CD4-positive, alpha-beta memory T cell (primary cell): ENCODE data around the gene ITSN2. TPM values are rescaled to one million over a fixed set of nuclear protein-coding genes. Genes with fewer than 3 reads are reported as not detected.

ENCODE experiments used
- CTCF ChIA-PET: fragments of 350-600 bp; sonication (Branson Sonifier 250); formaldehyde crosslinking; loops from one replicate; lab custom pipeline; 2021; ENCODE audit warnings: inconsistent platforms; ENCODE audit not compliant: partially characterized antibody; lab: Charles Lee
- POLR2A ChIA-PET: fragments of 350-600 bp; sonication (Branson Sonifier 250); formaldehyde crosslinking; loops from one replicate; lab custom pipeline; 2021; ENCODE audit not compliant: partially characterized antibody; lab: Charles Lee
- DNase-seq, 5 donors: peaks; one replicate each; pipeline versions ENCODE4 v3.0.0 to v3.0.0-alpha.2; 2020 to 2022; ENCODE audit warnings: mixed read lengths in 1 of 5
- H3K27ac ChIP-seq: one replicate; pipeline ENCODE4 v1.7.0; 2013; ENCODE audit warnings: low read depth, low read length
- H3K27me3 ChIP-seq: 2 replicates; pipeline ENCODE4 v1.7.0; 2013; ENCODE audit warnings: mild to moderate bottlenecking, low read length, moderate library complexity; ENCODE audit not compliant: insufficient read depth
- H3K36me3 ChIP-seq: 2 replicates; pipeline ENCODE4 v1.7.0; 2013; ENCODE audit warnings: mild to moderate bottlenecking, low read length, moderate library complexity; ENCODE audit not compliant: insufficient read depth
- H3K4me1 ChIP-seq: 2 replicates; pipeline ENCODE4 v1.7.0; 2013; ENCODE audit warnings: mild to moderate bottlenecking, low read length, moderate library complexity; ENCODE audit not compliant: insufficient read depth
- H3K4me3 ChIP-seq, 2 donors: one replicate each; pipeline ENCODE4 v1.7.0; 2013; ENCODE audit warnings: low read length in 2 of 2, mild to moderate bottlenecking in 1 of 2
- H3K9me3 ChIP-seq, 2 donors: one replicate each; pipeline ENCODE4 v1.7.0; 2013; ENCODE audit warnings: low read length in 2 of 2, control low read depth in 1 of 2; ENCODE audit not compliant: control insufficient read depth in 1 of 2
- H3K27ac Mint-ChIP-seq, 7 donors: one replicate each; pipeline ENCODE4 v1.8.0; 2020 to 2021; ENCODE audit warnings: mixed read lengths in 7 of 7, mild to moderate bottlenecking in 6 of 7, inconsistent platforms in 3 of 7, moderate library complexity in 3 of 7
- H3K27me3 Mint-ChIP-seq, 2 donors: one replicate each; pipeline ENCODE4 v1.8.0; 2020 to 2021; ENCODE audit warnings: mixed read lengths in 2 of 2
- H3K36me3 Mint-ChIP-seq, 2 donors: one replicate each; pipeline ENCODE4 v1.8.0; 2020 to 2021; ENCODE audit warnings: mixed read lengths in 2 of 2, inconsistent platforms in 1 of 2, mild to moderate bottlenecking in 1 of 2
- H3K4me1 Mint-ChIP-seq, 4 donors: one replicate each; pipeline ENCODE4 v1.8.0; 2020 to 2021; ENCODE audit warnings: mixed read lengths in 4 of 4, mild to moderate bottlenecking in 1 of 4
- H3K4me3 Mint-ChIP-seq, 8 donors: one replicate each; pipeline ENCODE4 v1.8.0; 2020 to 2021; ENCODE audit warnings: mixed read lengths in 8 of 8, mild to moderate bottlenecking in 7 of 8, moderate library complexity in 6 of 8, inconsistent platforms in 3 of 8
- H3K9me3 Mint-ChIP-seq, 8 donors: one replicate each; pipeline ENCODE4 v1.8.0; 2020 to 2021; ENCODE audit warnings: mixed read lengths in 8 of 8, mild to moderate bottlenecking in 5 of 8, inconsistent platforms in 3 of 8, moderate library complexity in 1 of 8
- intact Hi-C: fragments of 100-400 bp; cut with micrococcal nuclease; formaldehyde crosslinking; loops from one replicate; pipeline ENCODE4 v1.15.1; 2023
- polyA plus RNA-seq, 2 donors: library from polyadenylated mRNA; unstranded; fragments of 300-500 nt; fragmentation: Illumina TruSeq; gene quantifications; one replicate each; pipeline ENCODE4 v1.2.3, GENCODE V29; 2021
- total RNA-seq, 2 experiments: library from RNA; stranded (reverse); gene quantifications; one replicate each; pipeline ENCODE4 v1.2.3, GENCODE V29; 2021

ITSN2 gene
- total and polyA plus RNA-seq, 4 experiments from 2014 or later, result 39.8 to 135 (median 102) TPM

DNA sequence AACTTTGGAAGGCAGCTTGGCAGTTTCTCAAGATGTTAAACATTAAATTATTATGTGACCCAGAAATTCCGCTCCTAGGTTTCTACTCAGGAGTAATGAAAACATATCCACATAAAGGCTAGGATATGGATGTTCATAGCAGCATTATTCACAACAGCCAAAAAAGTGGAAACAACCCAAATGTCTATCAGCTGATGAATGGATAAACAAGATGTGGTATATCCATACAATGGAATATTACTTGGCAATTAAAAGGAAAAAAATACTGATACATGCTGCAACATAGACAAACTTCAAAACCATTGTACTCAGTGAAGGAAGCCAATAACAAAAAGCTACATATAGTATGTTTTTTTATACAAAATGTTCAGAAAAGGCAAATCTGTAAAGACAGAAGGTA, 197.8 kb downstream of the ITSN2 start:
- intact Hi-C loops, result no loop called here
- Mint-ChIP-seq H3K36me3 (peaks cover 10 to 30% of the 10 kb centered on the region in 2 donors), H3K27ac (no peak overlapping the region), H3K4me1 (no peaks in the 10 kb centered on the region), H3K4me3 (no peak overlapping the region), H3K27me3 (peaks cover 0 to 2% of the 10 kb centered on the region in 2 donors), H3K9me3 (peaks cover 0 to 8% (median 0%) of the 10 kb centered on the region in 8 donors)
- no peaks in the 10 kb centered on the region for H3K4me1 ChIP-seq
- H3K36me3 ChIP-seq, result no peaks in the 10 kb centered on the region
- H3K27ac ChIP-seq, result no peak overlapping the region
- no peaks in the 10 kb centered on the region for H3K9me3 ChIP-seq
- no peak for DNase-seq
- POLR2A ChIA-PET, result no interaction called here
- CTCF ChIA-PET, result interaction anchor here (0.8 to 4.8 kb wide), 4 partner anchors 11 to 342 kb away, joined by 3 to 26 read pairs (median 3); partner anchors contain the start of gene ATAD2B
- H3K27me3 ChIP-seq, result no peaks in the 10 kb centered on the region
- H3K4me3 ChIP-seq, result no peak overlapping the region

DNA sequence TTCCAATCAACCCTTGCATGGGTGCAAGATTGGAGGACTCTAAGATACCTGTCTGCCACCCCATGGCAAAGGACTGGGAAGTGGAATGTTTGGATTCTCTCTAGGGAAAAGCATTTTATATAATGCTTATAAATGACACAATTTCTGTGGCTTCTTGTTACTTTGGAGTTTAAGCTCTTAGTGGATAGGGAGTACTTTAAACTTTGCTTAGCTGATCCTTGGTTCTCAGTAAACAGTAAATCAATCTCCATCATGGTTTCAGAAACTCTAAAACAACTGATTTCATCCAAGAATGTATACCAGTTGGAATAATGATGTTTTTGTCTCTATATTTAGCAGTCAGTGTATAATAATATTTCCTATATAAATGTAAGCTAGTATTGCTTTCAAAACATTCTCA, 199.6 kb downstream of the ITSN2 start:
- POLR2A ChIA-PET, result no interaction called here
- peaks cover 0 to 8% (median 0%) of the 10 kb centered on the region in 8 donors for H3K9me3 Mint-ChIP-seq
- H3K4me3 ChIP-seq, result no peak overlapping the region

DNA sequence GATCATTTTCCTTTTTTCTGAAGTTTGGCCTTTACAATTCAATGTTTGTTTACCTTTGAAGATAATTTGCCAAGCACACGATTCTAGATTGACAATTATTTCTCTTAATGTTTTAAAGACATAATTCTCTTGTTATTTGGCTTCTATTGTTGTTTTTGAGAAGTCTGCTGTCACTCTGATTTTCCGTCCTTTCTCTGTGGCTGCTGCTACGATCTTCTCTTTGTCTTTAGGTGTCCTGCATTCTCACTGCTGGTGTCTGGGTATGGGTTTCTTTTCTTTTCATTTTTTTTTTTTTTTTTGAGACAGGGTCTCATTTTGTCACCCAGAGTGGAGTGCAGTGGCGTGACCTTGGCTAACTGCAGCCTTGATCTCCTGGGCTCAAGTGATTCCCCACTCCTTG, 200.6 kb downstream of the ITSN2 start:
- Histone ChIP-seq H3K9me3 (no peaks in the 10 kb centered on the region), H3K36me3 (no peaks in the 10 kb centered on the region), H3K27me3 (no peaks in the 10 kb centered on the region), H3K4me1 (no peaks in the 10 kb centered on the region), H3K27ac (no peak overlapping the region), H3K4me3 (no peak overlapping the region)
- ChIA-PET POLR2A (no interaction called here), CTCF (no interaction called here)
- H3K27ac Mint-ChIP-seq, result no peak overlapping the region
- H3K27me3 Mint-ChIP-seq, result peaks cover 0 to 2% of the 10 kb centered on the region in 2 donors
- intact Hi-C loops, result no loop called here
- no peaks in the 10 kb centered on the region for H3K4me1 Mint-ChIP-seq
- H3K4me3 Mint-ChIP-seq, result no peak overlapping the region
- DNase-seq, result no peak
- peaks cover 10 to 36% of the 10 kb centered on the region in 2 donors for H3K36me3 Mint-ChIP-seq
- H3K9me3 Mint-ChIP-seq, result peaks cover 0 to 8% (median 0%) of the 10 kb centered on the region in 8 donors

More for the DNA sequence above, 199.6 kb downstream of the ITSN2 start:
- Histone ChIP-seq H3K27me3 (no peaks in the 10 kb centered on the region), H3K4me1 (no peaks in the 10 kb centered on the region), H3K27ac (no peak overlapping the region), H3K9me3 (no peaks in the 10 kb centered on the region), H3K36me3 (no peaks in the 10 kb centered on the region)
- H3K4me1 Mint-ChIP-seq, result no peaks in the 10 kb centered on the region
- intact Hi-C loops, result no loop called here
- peaks cover 0 to 2% of the 10 kb centered on the region in 2 donors for H3K27me3 Mint-ChIP-seq
- DNase-seq, result no peak
- peaks cover 10 to 36% of the 10 kb centered on the region in 2 donors for H3K36me3 Mint-ChIP-seq
- CTCF ChIA-PET, result interaction anchor here (4.8 kb wide), 1 partner anchor 336 kb away, joined by 26 read pairs; no protein-coding TSS in a partner anchor
- H3K4me3 Mint-ChIP-seq, result no peak overlapping the region
- H3K27ac Mint-ChIP-seq, result no peak overlapping the region

DNA sequence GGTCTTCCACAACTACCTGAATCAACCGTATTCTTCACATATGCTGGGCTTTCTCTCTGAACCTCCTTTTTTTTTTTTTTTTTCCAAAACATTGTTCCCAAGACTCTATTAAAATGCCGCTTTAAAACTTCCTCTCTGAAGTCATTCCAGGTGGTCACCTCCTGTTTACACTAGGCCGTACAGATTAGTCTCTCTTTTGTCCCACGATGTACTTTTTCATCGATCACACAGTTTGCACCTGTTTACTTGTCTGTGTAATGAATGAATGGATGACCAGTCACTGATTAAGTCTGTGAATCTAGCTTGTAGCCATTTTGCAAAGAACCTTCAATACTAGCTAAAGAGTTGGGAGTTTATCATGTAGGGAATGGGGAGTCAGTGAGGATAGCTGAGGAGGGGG, 202.2 kb downstream of the ITSN2 start:
- H3K4me3 Mint-ChIP-seq, result no peak overlapping the region
- H3K36me3 Mint-ChIP-seq, result peaks cover 13 to 42% of the 10 kb centered on the region in 2 donors
- Histone ChIP-seq H3K27ac (no peak overlapping the region), H3K27me3 (no peaks in the 10 kb centered on the region), H3K9me3 (no peaks in the 10 kb centered on the region), H3K36me3 (no peaks in the 10 kb centered on the region), H3K4me3 (no peak overlapping the region), H3K4me1 (no peaks in the 10 kb centered on the region)
- ChIA-PET CTCF (no interaction called here), POLR2A (no interaction called here)
- H3K4me1 Mint-ChIP-seq, result no peaks in the 10 kb centered on the region
- H3K9me3 Mint-ChIP-seq, result peaks cover 0 to 8% (median 0%) of the 10 kb centered on the region in 8 donors
- DNase-seq, result no peak
- intact Hi-C loops, result no loop called here
- H3K27me3 Mint-ChIP-seq, result no peaks in the 10 kb centered on the region
- no peak overlapping the region for H3K27ac Mint-ChIP-seq

DNA sequence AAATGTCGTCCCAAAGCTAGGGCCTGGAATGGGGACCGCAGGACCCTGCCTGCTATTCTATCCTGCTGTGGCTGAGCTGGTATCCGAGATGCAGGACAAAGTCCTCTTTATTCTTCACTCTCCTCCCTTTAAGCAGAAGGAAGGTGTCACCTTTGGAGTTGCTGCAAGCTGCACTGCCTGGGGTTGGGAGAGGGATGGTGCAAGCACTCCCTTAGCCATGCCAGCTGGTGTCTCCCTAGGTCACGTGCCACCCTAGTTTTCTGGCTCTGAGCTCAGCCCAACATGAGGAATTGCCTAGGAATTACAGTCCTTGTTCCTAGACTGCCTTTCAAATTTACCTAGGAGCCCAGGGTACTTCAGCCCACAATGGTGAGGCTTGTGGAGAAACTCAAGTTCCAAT, 206.9 kb downstream of the ITSN2 start:
- Histone ChIP-seq H3K9me3 (no peaks in the 10 kb centered on the region), H3K4me1 (no peaks in the 10 kb centered on the region), H3K27me3 (no peaks in the 10 kb centered on the region), H3K36me3 (no peaks in the 10 kb centered on the region), H3K4me3 (no peak overlapping the region), H3K27ac (no peak overlapping the region)
- DNase-seq, result no peak
- Mint-ChIP-seq H3K9me3 (peaks cover 0 to 13% (median 5%) of the 10 kb centered on the region in 8 donors), H3K4me1 (no peaks in the 10 kb centered on the region), H3K36me3 (peaks cover 29 to 44% of the 10 kb centered on the region in 2 donors), H3K27me3 (no peaks in the 10 kb centered on the region), H3K27ac (no peak overlapping the region), H3K4me3 (no peak overlapping the region)
- CTCF ChIA-PET, result no interaction called here
- POLR2A ChIA-PET, result no interaction called here
- intact Hi-C loops, result no loop called here

Other genes starting within 250 kb of the ITSN2 start
- not detected for gene PFN4, start 237.2 kb downstream of the ITSN2 start, total RNA-seq
- not detected for gene PFN4, start 237.2 kb downstream of the ITSN2 start, polyA plus RNA-seq
- 10 to 100 TPM; 17.2 to 24.4 TPM for gene FAM228B, start 237.1 kb downstream of the ITSN2 start, total RNA-seq
- gene FAM228B, start 237.1 kb downstream of the ITSN2 start, polyA plus RNA-seq, result 1 to 10 TPM; 4.5 to 7.4 TPM
- under 1 TPM; 0.36 to 0.81 TPM for gene FAM228A, start 185.5 kb downstream of the ITSN2 start, total RNA-seq
- gene FAM228A, start 185.5 kb downstream of the ITSN2 start, polyA plus RNA-seq, result under 1 TPM in 1 of 2 donors, not detected in 1; 0.28 TPM
- 10 to 100 TPM; 40.6 to 46.2 TPM for gene NCOA1, start 130.7 kb upstream of the ITSN2 start, total RNA-seq
- 10 to 100 TPM in 1 of 2 donors, 1 to 10 TPM in 1; 5.9 to 29.0 TPM for gene NCOA1, start 130.7 kb upstream of the ITSN2 start, polyA plus RNA-seq